NCI-H226 (cell line): Measurements from ENCODE around the gene BHLHE41.

Source experiments
- DNase-seq: peaks from one replicate; pipeline ENCODE4 v3.0.0-alpha.2; 2015

Gene BHLHE41

GRCh38 chr12:26113181-26113654, 11.6 kb downstream of the BHLHE41 start:
- DNase-seq: no peak

- no peak for DNase-seq
These were observed 12.1 kb downstream of the BHLHE41 start for GRCh38 chr12:26112703-26113147.

- no peak for DNase-seq
These were observed 12.6 kb downstream of the BHLHE41 start for GRCh38 chr12:26112232-26112631.

GRCh38 chr12:26109343-26109881, 15.4 kb downstream of the BHLHE41 start:
- no peak for DNase-seq

GRCh38 chr12:26108915-26109314, 15.9 kb downstream of the BHLHE41 start:
- no peak for DNase-seq

GRCh38 chr12:26106347-26106746, 18.5 kb downstream of the BHLHE41 start:
- DNase-seq: no peak

GRCh38 chr12:26102953-26103352, 21.9 kb downstream of the BHLHE41 start:
- DNase-seq: no peak

- no peak for DNase-seq
These were observed 23.1 kb downstream of the BHLHE41 start for GRCh38 chr12:26101763-26102162.

- DNase-seq: no peak
These were observed 23.5 kb downstream of the BHLHE41 start for GRCh38 chr12:26101350-26101734.

- no peak for DNase-seq
These were observed 24.0 kb downstream of the BHLHE41 start for GRCh38 chr12:26100666-26101349.

GRCh38 chr12:26097046-26097878, 27.6 kb downstream of the BHLHE41 start:
- DNase-seq: peak; percentile 56

- no peak for DNase-seq
These were observed 28.8 kb downstream of the BHLHE41 start for GRCh38 chr12:26096036-26096435.

- no peak for DNase-seq
These were observed 29.7 kb downstream of the BHLHE41 start for GRCh38 chr12:26095186-26095585.

GRCh38 chr12:26092346-26093105, 32.3 kb downstream of the BHLHE41 start:
- DNase-seq: no peak

GRCh38 chr12:26091822-26092221, 33.0 kb downstream of the BHLHE41 start:
- DNase-seq: no peak

GRCh38 chr12:26090836-26091510, 33.9 kb downstream of the BHLHE41 start:
- DNase-seq: peak; percentile 81

- DNase-seq: peak; percentile 34
These were observed 35.8 kb downstream of the BHLHE41 start for GRCh38 chr12:26088998-26089397.

- DNase-seq: no peak
These were observed 37.9 kb downstream of the BHLHE41 start for GRCh38 chr12:26086936-26087335.

- DNase-seq: no peak
These were observed 43.9 kb downstream of the BHLHE41 start for GRCh38 chr12:26080911-26081310.

GRCh38 chr12:26077915-26078702, 46.7 kb downstream of the BHLHE41 start:
- peak; percentile 21 for DNase-seq
